Uterus (tissue), 4 donors: ENCODE measurements around the gene CBLB. TPM values are rescaled to one million over a fixed set of nuclear protein-coding genes. Genes with fewer than 3 reads are reported as not detected.

ENCODE experiments used
- DNase-seq, 2 donors: peaks; one replicate each; pipeline ENCODE4 v3.0.0-alpha.2; 2019 to 2020
- H3K27ac ChIP-seq, 2 donors: fragments of 200-600 bp; sonication (generic); 1 replicate in 1 of 2; 2 replicates in 1 of 2; pipeline ENCODE4 v1.5.1; 2016 to 2018
- H3K27me3 ChIP-seq, 2 donors: fragments of 200-600 bp; sonication (generic); one replicate each; pipeline ENCODE4 v1.5.1; 2018 to 2019; ENCODE audit warnings: control low read depth in 1 of 2
- H3K36me3 ChIP-seq, 2 donors: fragments of 200-600 bp; sonication (generic); one replicate each; pipeline ENCODE4 v1.5.1; 2019; ENCODE audit warnings: control low read depth in 1 of 2
- H3K4me1 ChIP-seq, 2 donors: fragments of 200-600 bp; sonication (generic); one replicate each; pipeline ENCODE4 v1.5.1; 2018 to 2019; ENCODE audit warnings: control low read depth in 1 of 2
- H3K4me3 ChIP-seq, 2 donors: fragments of 200-600 bp; sonication (generic); 1 replicate in 1 of 2; 2 replicates in 1 of 2; pipeline ENCODE4 v1.5.1; 2018 to 2019; ENCODE audit warnings: mild to moderate bottlenecking in 1 of 2
- H3K9me3 ChIP-seq, 2 donors: fragments of 200-600 bp; sonication (generic); one replicate each; pipeline ENCODE4 v1.5.1; 2019; ENCODE audit warnings: control low read depth in 1 of 2
- CTCF ChIP-seq, 4 experiments: fragments of 200-600 bp in 2 of 4; fragments of 450-650 bp in 2 of 4; sonication (generic) in 2 of 4; IDR thresholded peaks; one replicate each; pipeline ENCODE4 v1.5.1; 2016 to 2019; ENCODE audit warnings: antibody characterized with exemption in 4 of 4, mild to moderate bottlenecking in 2 of 4, moderate library complexity in 1 of 4
- POLR2A ChIP-seq, 2 donors: fragments of 450-650 bp; IDR thresholded peaks; one replicate each; pipeline ENCODE4 v1.6.1; 2016; ENCODE audit warnings: antibody characterized with exemption in 2 of 2, mild to moderate bottlenecking in 1 of 2, moderate library complexity in 1 of 2
- intact Hi-C: fragments of 100-400 bp; cut with DNase I; formaldehyde crosslinking; loops from one replicate; pipeline ENCODE4 v1.15.1; 2023; ENCODE audit warnings: low total_unique reads
- total RNA-seq, 4 donors: library from RNA; depleted of rRNA in 3 of 4; stranded (reverse); fragments of >200 nt in 3 of 4; gene quantifications; one replicate each; pipeline versions ENCODE4 v1.1.0 to v1.2.4, GENCODE V29; 2014 to 2023
- donor health status: DM: yes; HTN: yes; CAD: no.

CBLB gene
- total RNA-seq, 4 donors from 2014 or later = 26.1 to 86.2 (median 44.5) TPM

DNA sequence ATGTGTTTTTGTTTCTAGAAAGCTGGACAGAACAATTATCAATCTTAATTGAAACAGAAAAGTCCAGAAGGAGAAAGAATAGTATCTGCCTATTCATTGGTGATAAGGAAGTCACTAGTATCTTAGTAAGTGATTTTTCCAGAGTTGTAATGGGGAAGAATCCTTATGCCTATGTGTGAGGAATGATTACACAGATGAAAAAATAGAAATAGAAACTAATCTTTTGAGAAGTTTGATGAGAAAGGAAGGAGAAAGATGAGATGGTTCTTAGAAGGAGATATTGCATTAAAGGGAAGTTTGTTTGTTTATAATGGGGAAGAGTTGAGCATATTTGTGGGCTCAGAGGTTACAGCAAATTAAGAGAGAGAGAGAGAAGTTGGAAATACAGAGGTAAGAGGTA, 42.7 kb upstream of the CBLB start:
- Histone ChIP-seq H3K9me3 (no peaks in the 10 kb centered on the region), H3K36me3 (no peaks in the 10 kb centered on the region), H3K27me3 (no peaks in the 10 kb centered on the region), H3K4me1 (no peaks in the 10 kb centered on the region), H3K4me3 (no peak overlapping the region), H3K27ac (no peak overlapping the region)
- intact Hi-C loops = no loop called here
- no peak for DNase-seq
- TF ChIP-seq CTCF (IDR thresholded peaks at IDR 0.05) (no peak), POLR2A (IDR thresholded peaks at IDR 0.05) (no peak)

- no peak for DNase-seq
- no peaks in the 10 kb centered on the region for H3K9me3 ChIP-seq
- intact Hi-C loops = no loop called here
- H3K4me3 ChIP-seq = no peak overlapping the region
- no peaks in the 10 kb centered on the region for H3K27me3 ChIP-seq
- no peaks in the 10 kb centered on the region for H3K4me1 ChIP-seq
- H3K36me3 ChIP-seq = no peaks in the 10 kb centered on the region
- H3K27ac ChIP-seq = peak overlapping the region; percentile 62 to 75
- no peak for TF ChIP-seq POLR2A (IDR thresholded peaks at IDR 0.05)
- TF ChIP-seq CTCF (IDR thresholded peaks at IDR 0.05) = no peak
These were observed 39.0 kb upstream of the CBLB start for GRCh38 chr3:105907777-105908176.

- peak overlapping the region; percentile 62 to 75 for H3K27ac ChIP-seq
- H3K36me3 ChIP-seq = no peaks in the 10 kb centered on the region
- no peaks in the 10 kb centered on the region for H3K4me1 ChIP-seq
- peak; percentile 41 to 65 for DNase-seq
- no peaks in the 10 kb centered on the region for H3K9me3 ChIP-seq
- H3K4me3 ChIP-seq = no peak overlapping the region
- H3K27me3 ChIP-seq = no peaks in the 10 kb centered on the region
- TF ChIP-seq POLR2A (IDR thresholded peaks at IDR 0.05) (no peak), CTCF (IDR thresholded peaks at IDR 0.05) (no peak)
- intact Hi-C loops = no loop called here
These were observed 38.0 kb upstream of the CBLB start for GRCh38 chr3:105906836-105907235.

DNA sequence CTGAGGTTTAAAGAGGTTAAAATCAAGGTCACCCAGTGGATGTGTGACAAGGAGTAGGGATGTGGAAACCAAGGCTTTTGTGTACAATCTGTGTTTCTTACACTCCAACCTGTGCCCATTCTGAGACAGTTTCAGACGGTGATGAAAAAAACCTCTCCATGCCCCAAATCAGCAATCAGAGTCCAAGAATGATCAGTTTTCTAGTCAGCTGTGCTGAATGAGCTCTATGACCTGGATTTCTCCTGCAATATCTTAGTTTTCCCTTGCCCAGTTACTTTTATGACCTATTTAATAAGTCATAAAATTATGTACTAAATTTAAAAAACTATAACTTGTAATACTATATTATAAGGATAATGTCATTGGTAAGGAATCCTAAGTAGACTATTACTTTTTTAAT, 37.5 kb upstream of the CBLB start:
- TF ChIP-seq POLR2A (IDR thresholded peaks at IDR 0.05) (no peak), CTCF (IDR thresholded peaks at IDR 0.05) (no peak)
- Histone ChIP-seq H3K4me1 (no peaks in the 10 kb centered on the region), H3K27ac (peak overlapping the region; percentile 59 to 75), H3K9me3 (no peaks in the 10 kb centered on the region), H3K4me3 (no peak overlapping the region), H3K36me3 (no peaks in the 10 kb centered on the region), H3K27me3 (no peaks in the 10 kb centered on the region)
- no peak for DNase-seq
- intact Hi-C loops = no loop called here

DNA sequence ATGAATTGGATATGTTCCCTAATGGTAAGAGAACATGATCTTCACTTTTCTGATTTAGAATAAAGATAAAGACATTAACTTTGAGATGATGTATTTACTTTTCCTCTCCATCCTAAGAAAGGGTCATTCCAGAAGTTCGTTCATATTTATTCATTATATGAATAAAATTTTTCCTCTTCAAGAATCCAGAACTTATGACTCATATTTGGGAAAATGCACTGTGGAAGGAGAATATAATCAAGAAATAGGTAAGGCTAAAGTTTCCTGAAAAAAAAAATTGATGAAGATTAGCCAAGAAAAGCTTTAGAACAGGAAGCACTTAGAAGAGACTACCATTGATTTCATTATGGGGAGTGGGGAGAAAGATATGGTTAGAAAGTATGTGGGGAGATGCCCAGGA, 36.5 kb upstream of the CBLB start:
- TF ChIP-seq CTCF (IDR thresholded peaks at IDR 0.05) (no peak), POLR2A (IDR thresholded peaks at IDR 0.05) (no peak)
- Histone ChIP-seq H3K9me3 (no peaks in the 10 kb centered on the region), H3K4me3 (no peak overlapping the region), H3K27ac (no peak overlapping the region), H3K27me3 (no peaks in the 10 kb centered on the region), H3K4me1 (no peaks in the 10 kb centered on the region), H3K36me3 (no peaks in the 10 kb centered on the region)
- DNase-seq = no peak
- intact Hi-C loops = no loop called here
